ENCODE results near the gene BTBD8. TPM values are rescaled to one million over a fixed set of nuclear protein-coding genes. Genes with fewer than 3 reads are reported as not detected.

BTBD8 gene
- total and polyA plus RNA-seq, 8 donors: 0.44 to 12.5 (median 2.5) TPM

- Histone ChIP-seq H3K27ac (no peak overlapping the region), H3K36me3 (peaks cover 0 to 11% (median 0%) of the 10 kb centered on the region in 4 donors), H3K4me1 (no peaks in the 10 kb centered on the region), H3K27me3 (no peaks in the 10 kb centered on the region), H3K4me3 (no peak overlapping the region), H3K9me3 (no peaks in the 10 kb centered on the region)
- peak in 1 of 2 donors; percentile 3 for DNase-seq
- intact Hi-C loops (cut with DNase I; ENCODE audit: low total_unique reads): no loop called here
- WGBS, 5 donors: 60 to 77% (median 67%) methylated on average over 3 of the region's 3 CpGs
- no peak for TF ChIP-seq EP300 (IDR thresholded peaks at IDR 0.05)
- no peak for TF ChIP-seq CTCF (IDR thresholded peaks at IDR 0.05)
- TF ChIP-seq POLR2A (IDR thresholded peaks at IDR 0.05): no peak
- TF ChIP-seq POLR2AphosphoS5 (IDR thresholded peaks at IDR 0.05): no peak
Measured at GRCh38 chr1:92118826-92119225, 38.7 kb downstream of the BTBD8 start.

- WGBS, 5 donors: 40 to 57% (median 49%) methylated on average over 3 of the region's 3 CpGs
- Histone ChIP-seq H3K27ac (no peak overlapping the region), H3K9me3 (no peaks in the 10 kb centered on the region), H3K36me3 (no peaks in the 10 kb centered on the region), H3K27me3 (no peaks in the 10 kb centered on the region), H3K4me1 (no peaks in the 10 kb centered on the region), H3K4me3 (no peak overlapping the region)
- no peak for TF ChIP-seq CTCF (IDR thresholded peaks at IDR 0.05)
- TF ChIP-seq EP300 (IDR thresholded peaks at IDR 0.05): no peak
- TF ChIP-seq POLR2A (IDR thresholded peaks at IDR 0.05): no peak
- no peak for TF ChIP-seq POLR2AphosphoS5 (IDR thresholded peaks at IDR 0.05)
- peak in 1 of 2 donors; percentile 16 for DNase-seq
- intact Hi-C loops (cut with DNase I; ENCODE audit: low total_unique reads): no loop called here
Measured at GRCh38 chr1:92123868-92124267, 43.7 kb downstream of the BTBD8 start.

- Histone ChIP-seq H3K4me1 (no peaks in the 10 kb centered on the region), H3K27me3 (no peaks in the 10 kb centered on the region), H3K4me3 (no peak overlapping the region), H3K36me3 (peaks cover 0 to 6% (median 2%) of the 10 kb centered on the region in 4 donors), H3K9me3 (no peaks in the 10 kb centered on the region), H3K27ac (no peak overlapping the region)
- intact Hi-C loops (cut with DNase I; ENCODE audit: low total_unique reads): no loop called here
- DNase-seq: no peak
- WGBS, 5 donors: 68 to 76% (median 71%) methylated on average over 4 of the region's 4 CpGs
- no peak for TF ChIP-seq EP300 (IDR thresholded peaks at IDR 0.05)
- TF ChIP-seq POLR2A (IDR thresholded peaks at IDR 0.05): no peak
- TF ChIP-seq CTCF (IDR thresholded peaks at IDR 0.05): no peak
- TF ChIP-seq POLR2AphosphoS5 (IDR thresholded peaks at IDR 0.05): no peak
Measured at GRCh38 chr1:92125204-92125603, 45.1 kb downstream of the BTBD8 start.

GRCh38 chr1:92126088-92126487 lies 45.9 kb downstream of the BTBD8 start:
- no peaks in the 10 kb centered on the region for H3K9me3 ChIP-seq
- H3K4me3 ChIP-seq: no peak overlapping the region
- WGBS, 5 donors: 82 to 89% (median 85%) methylated on average over 3 of the region's 3 CpGs
- H3K27ac ChIP-seq: no peak overlapping the region
- no peak for DNase-seq
- H3K36me3 ChIP-seq: peaks cover 0 to 13% (median 4%) of the 10 kb centered on the region in 4 donors
- TF ChIP-seq POLR2AphosphoS5 (IDR thresholded peaks at IDR 0.05) (no peak), POLR2A (IDR thresholded peaks at IDR 0.05) (no peak)
- no peaks in the 10 kb centered on the region for H3K4me1 ChIP-seq
- no peaks in the 10 kb centered on the region for H3K27me3 ChIP-seq
- intact Hi-C loops (cut with DNase I; ENCODE audit: low total_unique reads): no loop called here

GRCh38 chr1:92134331-92134730 lies 54.2 kb downstream of the BTBD8 start:
- H3K4me3 ChIP-seq: no peak overlapping the region
- no peak overlapping the region for H3K27ac ChIP-seq
- H3K4me1 ChIP-seq: no peaks in the 10 kb centered on the region
- TF ChIP-seq POLR2A (IDR thresholded peaks at IDR 0.05) (no peak), POLR2AphosphoS5 (IDR thresholded peaks at IDR 0.05) (no peak), EP300 (IDR thresholded peaks at IDR 0.05) (no peak), CTCF (IDR thresholded peaks at IDR 0.05) (no peak)
- no peak for DNase-seq
- intact Hi-C loops (cut with DNase I; ENCODE audit: low total_unique reads): no loop called here
- H3K36me3 ChIP-seq: peaks cover 0 to 30% (median 7%) of the 10 kb centered on the region in 4 donors
- H3K9me3 ChIP-seq: no peaks in the 10 kb centered on the region
- no peaks in the 10 kb centered on the region for H3K27me3 ChIP-seq
